H1 (cell line): ENCODE measurements around the gene EVI5.

Experiments used
- CEBPB ChIP-seq: IDR thresholded peaks from 2 replicates; pipeline ENCODE4 v1.6.1; 2012; ENCODE audit warnings: low read depth, low read length
- CTCF ChIP-seq, 3 experiments: IDR thresholded peaks; 1 replicate in 2 of 3; 2 replicates in 1 of 3; pipeline versions ENCODE4 v1.5.1 to v1.6.1; 2011; ENCODE audit warnings: low read length in 3 of 3, mild to moderate bottlenecking in 3 of 3, inconsistent platforms in 2 of 3, low read depth in 1 of 3, moderate library complexity in 1 of 3; ENCODE audit not compliant: insufficient read depth in 1 of 3; ENCODE audit errors: control extremely low read depth in 1 of 3
- EP300 ChIP-seq, 2 experiments: IDR thresholded peaks; 1 replicate in 1 of 2; 2 replicates in 1 of 2; pipeline ENCODE4 v1.6.1; 2011 to 2012; ENCODE audit warnings: low read depth in 2 of 2, low read length in 2 of 2, mild to moderate bottlenecking in 2 of 2, borderline replicate concordance in 1 of 2, inconsistent platforms in 1 of 2, moderate library complexity in 1 of 2
- EZH2 ChIP-seq: fragments of 200-600 bp; sonication (generic); IDR thresholded peaks from 2 replicates; pipeline ENCODE4 v1.7.1; 2012; ENCODE audit warnings: low read depth, mild to moderate bottlenecking, moderate library complexity, low read length, inconsistent platforms; ENCODE audit not compliant: severe bottlenecking
- FOSL1 ChIP-seq: IDR thresholded peaks from 2 replicates; pipeline ENCODE4 v1.6.1; 2011; ENCODE audit warnings: mild to moderate bottlenecking, low read depth, low read length, moderate library complexity; ENCODE audit not compliant: insufficient read depth
- HDAC6 ChIP-seq: IDR thresholded peaks from one replicate; pipeline ENCODE4 v1.7.1; 2012; ENCODE audit warnings: low read depth, mild to moderate bottlenecking, inconsistent platforms, low read length, moderate library complexity
- JUND ChIP-seq: IDR thresholded peaks from 2 replicates; pipeline ENCODE4 v1.6.1; 2011; ENCODE audit warnings: mild to moderate bottlenecking, improper control_type of control experiment, low read length
- POLR2A ChIP-seq, 2 experiments: IDR thresholded peaks; 1 replicate in 1 of 2; 2 replicates in 1 of 2; pipeline ENCODE4 v1.6.1; 2011; ENCODE audit warnings: low read depth in 2 of 2, low read length in 2 of 2, mild to moderate bottlenecking in 2 of 2; ENCODE audit errors: control extremely low read depth in 1 of 2
- RXRA ChIP-seq: IDR thresholded peaks from 2 replicates; pipeline ENCODE4 v1.6.1; 2011; ENCODE audit warnings: low read depth, mild to moderate bottlenecking, low read length, moderate library complexity; ENCODE audit not compliant: insufficient read depth
- SRF ChIP-seq: IDR thresholded peaks from 2 replicates; pipeline ENCODE4 v1.6.1; 2011; ENCODE audit warnings: mild to moderate bottlenecking, low read depth, low read length, moderate library complexity
- TAF1 ChIP-seq: IDR thresholded peaks from 2 replicates; pipeline ENCODE4 v1.6.1; 2011; ENCODE audit warnings: mild to moderate bottlenecking, low read depth, low read length
- TEAD4 ChIP-seq: IDR thresholded peaks from 2 replicates; pipeline ENCODE4 v1.6.1; 2012; ENCODE audit warnings: low read depth, low read length, inconsistent platforms, mixed read lengths
- USF2 ChIP-seq: IDR thresholded peaks from 2 replicates; pipeline ENCODE4 v1.6.1; 2011; ENCODE audit warnings: low read length, improper control_type of control experiment
- ZNF274 ChIP-seq: IDR thresholded peaks from 2 replicates; pipeline ENCODE4 v1.7.0; 2012; ENCODE audit warnings: low read length, borderline replicate concordance; ENCODE audit errors: extremely low read depth

- no peak for TF ChIP-seq CTCF (IDR thresholded peaks at IDR 0.05; ENCODE audit: control extremely low read depth in 1 of 3, insufficient read depth in 1 of 3, low read depth in 1 of 3, low read length in 3 of 3)
- no peak for TF ChIP-seq TEAD4
- TF ChIP-seq EP300 (IDR thresholded peaks at IDR 0.05; ENCODE audit: borderline replicate concordance in 1 of 2, low read depth in 2 of 2, low read length in 2 of 2), result no peak
- no peak for TF ChIP-seq RXRA
- no peak for TF ChIP-seq CEBPB
- TF ChIP-seq HDAC6, result no peak
- TF ChIP-seq FOSL1, result no peak
- no peak for TF ChIP-seq JUND
- TF ChIP-seq TAF1, result no peak
- no peak for TF ChIP-seq ZNF274
- no peak for TF ChIP-seq USF2
- TF ChIP-seq SRF, result no peak
- TF ChIP-seq EZH2, result no peak
- no peak for TF ChIP-seq POLR2A (IDR thresholded peaks at IDR 0.05; ENCODE audit: control extremely low read depth in 1 of 2, low read depth in 2 of 2, low read length in 2 of 2)
Measured at GRCh38 chr1:92567211-92567868, 217.6 kb downstream of the EVI5 start.
